Middle frontal gyrus (tissue), 1 donor: ENCODE data around the gene KRTAP10-1.

Experiments
- DNase-seq: peaks from one replicate; pipeline ENCODE4 v3.0.0-alpha.2; 2015; ENCODE audit warnings: low spot score; ENCODE audit errors: extremely low spot score

Gene KRTAP10-1

GRCh38 chr21:44528634-44528995 lies 11.4 kb downstream of the KRTAP10-1 start:
- no peak for DNase-seq

- DNase-seq, result no peak
Observed at GRCh38 chr21:44527983-44528633, 11.9 kb downstream of the KRTAP10-1 start.

GRCh38 chr21:44527156-44527982 lies 12.6 kb downstream of the KRTAP10-1 start:
- DNase-seq, result no peak

GRCh38 chr21:44526096-44526997 lies 13.6 kb downstream of the KRTAP10-1 start:
- DNase-seq, result no peak

- DNase-seq, result no peak
Observed at GRCh38 chr21:44525391-44526095, 14.5 kb downstream of the KRTAP10-1 start.

GRCh38 chr21:44524414-44525371 lies 15.3 kb downstream of the KRTAP10-1 start:
- DNase-seq, result no peak

- DNase-seq, result no peak
Observed at GRCh38 chr21:44523567-44524413, 16.2 kb downstream of the KRTAP10-1 start.

GRCh38 chr21:44522753-44523204 lies 17.2 kb downstream of the KRTAP10-1 start:
- no peak for DNase-seq

GRCh38 chr21:44521928-44522752 lies 17.9 kb downstream of the KRTAP10-1 start:
- DNase-seq, result no peak

GRCh38 chr21:44521301-44521927 lies 18.6 kb downstream of the KRTAP10-1 start:
- no peak for DNase-seq

GRCh38 chr21:44520326-44521300 lies 19.4 kb downstream of the KRTAP10-1 start:
- DNase-seq, result no peak

GRCh38 chr21:44519346-44520325 lies 20.4 kb downstream of the KRTAP10-1 start:
- DNase-seq, result no peak

GRCh38 chr21:44518686-44519085 lies 21.3 kb downstream of the KRTAP10-1 start:
- DNase-seq, result no peak

- no peak for DNase-seq
Observed at GRCh38 chr21:44517175-44517899, 22.7 kb downstream of the KRTAP10-1 start.

GRCh38 chr21:44516828-44517174 lies 23.2 kb downstream of the KRTAP10-1 start:
- no peak for DNase-seq
